Spleen (tissue), 7 donors: Measurements from ENCODE around the gene GRM8.
"Not testable (repeated sequence)": the region's sequence is repeated elsewhere in the genome, so short reads cannot be mapped to it uniquely, and the experiment has no call there.

Experiments used
- CTCF ChIP-seq, 11 experiments: fragments of 200-600 bp in 7 of 11; fragments of 450-650 bp in 4 of 11; sonication (generic) in 4 of 11; IDR thresholded peaks in 8 of 11; conservative IDR thresholded peaks in 3 of 11; 1 replicate in 7 of 11; 2 replicates in 4 of 11; pipeline versions ENCODE4 v1.4.0 to v1.8.0; 2016 to 2021; ENCODE audit warnings: antibody characterized with exemption in 11 of 11, inconsistent platforms in 4 of 11, mild to moderate bottlenecking in 1 of 11
- POLR2A ChIP-seq, 3 donors: fragments of 450-650 bp; IDR thresholded peaks; one replicate each; pipeline ENCODE4 v1.5.1; 2017; ENCODE audit warnings: antibody characterized with exemption in 3 of 3, mild to moderate bottlenecking in 1 of 3
- POLR2AphosphoS5 ChIP-seq, 3 donors: sonication (generic); formaldehyde crosslinking; IDR thresholded peaks; one replicate each; pipeline ENCODE4 v1.5.1; 2017; ENCODE audit warnings: antibody characterized with exemption in 3 of 3
- donor health status: DM: no; HTN: no; CAD: no; lungs with moderate emphysema.
- donor health status: DM: no; HTN: no; CAD: no.
- donor health status: DM: no; HTN: no; CAD: no.

- not testable (repeated sequence) for TF ChIP-seq CTCF (IDR thresholded peaks at IDR 0.05 in 8 of 11, conservative IDR thresholded peaks at IDR 0.05 in 3 of 11); POLR2A (IDR thresholded peaks at IDR 0.05); POLR2AphosphoS5 (IDR thresholded peaks at IDR 0.05)
These were observed 584.0 kb downstream of the GRM8 start for GRCh38 chr7:126668762-126669161.
